ENCODE data around the gene XG. TPM values are rescaled to one million over a fixed set of nuclear protein-coding genes. Genes with fewer than 3 reads are reported as not detected.
"Not testable (repeated sequence)": the region's sequence is repeated elsewhere in the genome, so short reads cannot be mapped to it uniquely, and the experiment has no call there.

XG gene
- polyA plus RNA-seq, 5 donors = 0.14 to 0.38 (median 0.26) TPM

GRCh38 chrX:2780472-2781225 is 28.8 kb downstream of the XG start:
- DNase-seq = peak; percentile 15 to 23

DNA sequence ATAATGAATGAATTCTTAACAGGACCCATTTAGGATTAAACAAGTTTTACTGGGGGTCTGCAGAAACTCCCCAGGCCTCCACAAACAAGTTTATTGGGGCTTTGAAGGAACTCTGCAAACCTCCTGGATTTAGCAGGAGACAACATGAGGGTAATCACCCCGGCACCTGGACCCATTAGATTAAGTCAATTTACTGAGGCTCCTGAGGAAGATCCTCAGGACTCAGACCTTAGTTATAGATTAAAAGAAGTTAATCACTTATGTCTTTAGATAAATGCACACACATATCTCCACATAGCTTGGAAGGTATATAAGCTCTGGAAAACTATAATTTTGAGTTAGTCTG is 29.4 kb downstream of the XG start:
- no peak for DNase-seq

- DNase-seq = no peak
Observed at GRCh38 chrX:2781698-2782097, 29.9 kb downstream of the XG start.

- DNase-seq = no peak
Observed at GRCh38 chrX:2782171-2782570, 30.3 kb downstream of the XG start.

GRCh38 chrX:2782778-2783177 is 30.9 kb downstream of the XG start:
- DNase-seq = no peak

DNA sequence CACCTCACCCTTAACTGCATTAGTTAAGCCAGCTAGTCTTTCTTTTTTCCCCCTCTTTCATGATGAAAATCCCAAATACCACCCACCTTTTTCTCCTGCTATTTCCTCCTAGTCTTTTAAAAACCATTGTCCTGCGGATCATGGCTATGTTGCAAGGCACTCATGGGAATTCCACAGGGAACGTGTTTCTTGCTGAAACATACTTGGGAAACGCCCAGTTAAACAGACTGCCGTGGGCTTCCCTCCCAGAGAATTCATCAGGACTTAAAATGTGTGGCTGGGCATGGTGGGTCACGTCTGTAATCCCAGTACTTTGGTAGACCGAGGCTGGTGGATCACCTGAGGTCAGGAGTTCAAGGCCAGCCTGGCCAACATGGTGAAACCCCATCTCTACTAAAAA is 32.2 kb downstream of the XG start:
- no peak for DNase-seq

- no peak for DNase-seq
Observed at GRCh38 chrX:2785538-2785937, 33.7 kb downstream of the XG start.

- no peak for DNase-seq
Observed at GRCh38 chrX:2788980-2789379, 37.1 kb downstream of the XG start.

- no peak for DNase-seq
Observed at GRCh38 chrX:2789569-2789968, 37.7 kb downstream of the XG start.

- DNase-seq = no peak
Observed at GRCh38 chrX:2793752-2794151, 41.9 kb downstream of the XG start.

GRCh38 chrX:2794336-2794735 is 42.5 kb downstream of the XG start:
- DNase-seq = no peak

GRCh38 chrX:2796808-2797207 is 45.0 kb downstream of the XG start:
- DNase-seq = not testable (repeated sequence)

DNA sequence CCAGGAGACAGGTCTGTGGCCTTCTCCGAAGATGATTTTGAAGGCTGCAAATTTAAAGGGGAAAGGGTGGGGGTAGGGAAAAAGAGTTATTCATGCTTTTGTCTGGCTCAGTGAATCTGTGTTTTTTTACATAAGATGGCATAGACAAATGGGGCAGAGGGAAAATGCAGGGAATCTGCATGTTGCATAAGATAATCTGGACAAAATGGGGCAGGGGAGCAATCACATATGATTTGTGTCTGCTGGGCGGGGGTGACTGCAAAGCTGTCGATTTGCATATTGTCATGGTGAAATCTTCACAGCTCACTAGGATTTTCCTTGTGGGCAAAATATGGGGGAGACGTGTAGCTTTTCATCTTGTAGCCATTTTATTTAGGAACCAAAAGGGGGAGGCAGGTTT is 47.5 kb downstream of the XG start:
- no peak for DNase-seq

DNA sequence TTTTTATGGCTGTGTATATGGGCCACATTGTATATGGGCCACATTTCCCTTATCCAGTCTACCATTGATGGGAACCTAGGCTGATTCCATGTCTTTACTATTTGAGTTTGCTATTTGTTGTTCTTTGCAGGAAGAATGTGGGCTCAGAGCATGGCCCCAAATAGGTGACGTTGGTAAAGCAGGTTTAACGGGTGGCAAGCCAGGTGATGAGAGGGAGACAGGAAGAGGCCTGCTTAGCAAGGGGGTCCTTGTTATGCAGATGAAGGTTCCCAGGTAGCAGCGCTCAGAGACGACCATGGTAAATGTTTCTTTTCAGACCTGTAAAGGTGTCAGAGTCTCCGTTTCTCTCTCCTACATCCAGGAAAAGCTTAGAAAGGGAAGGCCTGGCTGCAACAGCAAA is 48.1 kb downstream of the XG start:
- DNase-seq = not testable (repeated sequence)

GRCh38 chrX:2801223-2801622 is 49.4 kb downstream of the XG start:
- no peak for DNase-seq

DNA sequence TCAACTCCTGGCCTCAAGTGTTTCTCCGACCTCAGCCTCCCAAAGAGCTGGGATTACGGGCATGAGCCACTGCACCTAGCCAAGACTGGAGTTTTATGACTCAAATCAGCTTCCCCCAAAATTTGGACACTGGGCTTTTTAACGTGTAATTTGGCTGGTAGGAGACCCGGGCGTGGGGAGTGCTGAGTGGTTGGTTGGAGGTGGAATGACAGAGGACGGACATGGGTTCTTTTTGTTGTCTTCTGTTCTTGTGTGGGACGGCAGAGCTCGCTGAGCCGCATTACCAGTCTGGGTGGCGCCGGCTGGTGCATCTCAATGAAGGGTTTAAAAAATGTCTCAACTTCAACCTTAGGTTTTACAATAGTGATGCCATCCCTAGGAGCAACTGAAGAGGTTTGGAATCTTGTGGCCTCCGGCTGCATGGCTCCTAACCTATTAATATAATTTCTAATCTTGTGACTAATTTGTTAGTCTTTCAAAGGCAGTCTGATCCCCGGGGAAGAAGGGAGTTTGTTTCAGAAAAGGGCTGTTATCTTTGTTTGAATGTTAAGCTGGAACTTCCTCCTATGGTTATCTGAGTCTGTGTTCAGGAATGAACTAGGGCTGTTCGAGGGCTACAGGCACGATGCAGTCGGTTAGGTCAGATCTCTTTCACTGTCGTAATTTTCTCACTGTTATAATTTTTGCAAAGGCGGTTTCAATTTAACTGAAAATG is 50.7 kb downstream of the XG start:
- DNase-seq = not testable (repeated sequence)

- not testable (repeated sequence) for DNase-seq
Observed at GRCh38 chrX:2803486-2803885, 51.6 kb downstream of the XG start.

GRCh38 chrX:2804106-2804843 is 52.4 kb downstream of the XG start:
- DNase-seq = not testable (repeated sequence)

- not testable (repeated sequence) for DNase-seq
Observed at GRCh38 chrX:2804858-2805257, 53.0 kb downstream of the XG start.

DNA sequence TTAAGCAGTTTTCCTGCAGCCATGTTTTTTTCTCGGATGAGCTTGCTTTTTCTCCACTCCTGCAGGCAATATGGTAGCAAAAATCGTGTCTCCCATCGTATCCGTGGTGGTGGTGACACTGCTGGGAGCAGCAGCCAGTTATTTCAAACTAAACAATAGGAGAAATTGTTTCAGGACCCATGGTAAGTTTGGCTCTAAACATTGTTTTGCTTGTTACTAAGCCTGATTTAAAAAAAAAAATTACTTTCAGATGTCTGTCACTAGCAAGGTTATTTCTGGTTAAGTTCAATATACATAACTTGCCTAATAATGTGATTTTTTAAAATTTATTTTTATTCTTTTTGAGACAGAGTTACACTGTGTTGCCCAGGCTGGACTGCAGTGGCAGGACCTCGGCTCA is 59.4 kb downstream of the XG start:
- DNase-seq = no peak

DNA sequence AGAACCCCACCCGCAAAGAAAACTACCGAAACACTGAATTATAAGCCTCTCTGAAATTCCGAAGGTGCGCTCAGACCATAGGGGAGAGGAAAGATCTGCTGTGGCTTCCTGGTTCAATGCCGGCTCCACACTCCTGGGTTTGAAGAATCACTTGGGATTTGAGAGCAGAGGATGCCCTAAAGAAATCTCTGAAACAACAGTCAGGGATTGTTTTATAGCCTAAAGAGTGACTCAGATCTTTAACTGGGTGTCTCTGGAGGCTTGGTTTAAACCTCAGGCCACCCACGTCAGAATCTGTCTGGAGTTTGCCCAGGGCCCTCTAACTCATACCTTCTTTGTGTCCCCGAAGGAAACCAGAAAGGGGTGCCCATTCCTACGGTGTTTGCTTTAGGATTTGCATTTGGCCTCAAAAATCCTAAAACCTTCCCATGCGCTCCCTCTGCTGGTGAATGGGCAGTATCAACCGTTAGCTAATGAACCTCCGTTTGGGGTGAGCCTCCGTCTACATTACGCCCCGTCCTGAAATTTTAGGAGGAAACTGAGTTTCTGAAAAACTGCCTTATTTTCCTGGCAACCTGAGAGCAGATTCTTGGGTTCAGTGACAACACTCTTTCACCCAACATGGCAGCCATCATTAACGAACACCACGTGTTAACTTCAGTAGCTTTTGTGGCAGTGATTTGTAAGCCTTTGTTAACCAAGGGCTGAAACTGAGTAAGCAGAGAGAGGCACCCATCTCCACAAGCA is 60.5 kb downstream of the XG start:
- not testable (repeated sequence) for DNase-seq

GRCh38 chrX:2817036-2817435 is 65.2 kb downstream of the XG start:
- no peak for DNase-seq

Measured in right lung (tissue), 5 donors.